NB4 (cell line): ENCODE data around the gene IRAK1.

ENCODE experiments used
- CTCF ChIP-seq: IDR thresholded peaks from one replicate; pipeline ENCODE4 v1.5.1; 2012; ENCODE audit warnings: low read depth, low read length
- MAX ChIP-seq: IDR thresholded peaks from 2 replicates; pipeline ENCODE4 v1.6.1; 2011; ENCODE audit warnings: low read depth, low read length
- POLR2A ChIP-seq: IDR thresholded peaks from 2 replicates; pipeline ENCODE4 v1.6.1; 2011; ENCODE audit warnings: mild to moderate bottlenecking; ENCODE audit not compliant: insufficient read length; ENCODE audit errors: extremely low read depth

GRCh38 chrX:154016366-154017076 is 3.2 kb downstream of the IRAK1 start:
- no peak for TF ChIP-seq POLR2A
- TF ChIP-seq CTCF, result no peak
- TF ChIP-seq MAX, result no peak
